Neural cell (in vitro differentiated cells): ENCODE data around the gene OR51M1.

Experiments used
- POLR2AphosphoS5 ChIP-seq: IDR thresholded peaks from 2 replicates; pipeline ENCODE4 v1.6.1; 2012
- RAD21 ChIP-seq: fragments of 450-650 bp; conservative IDR thresholded peaks from 2 replicates; pipeline ENCODE4 v1.6.1; 2014; ENCODE audit warnings: antibody characterized with exemption, mild to moderate bottlenecking, moderate library complexity
- TF ChIP-seq, protein P1 (sequence below): fragments of 450-650 bp; IDR thresholded peaks from 2 replicates; pipeline ENCODE4 v1.5.1; 2014; ENCODE audit warnings: antibody characterized with exemption, mild to moderate bottlenecking, moderate library complexity; ENCODE audit not compliant: poor library complexity, severe bottlenecking

DNA sequence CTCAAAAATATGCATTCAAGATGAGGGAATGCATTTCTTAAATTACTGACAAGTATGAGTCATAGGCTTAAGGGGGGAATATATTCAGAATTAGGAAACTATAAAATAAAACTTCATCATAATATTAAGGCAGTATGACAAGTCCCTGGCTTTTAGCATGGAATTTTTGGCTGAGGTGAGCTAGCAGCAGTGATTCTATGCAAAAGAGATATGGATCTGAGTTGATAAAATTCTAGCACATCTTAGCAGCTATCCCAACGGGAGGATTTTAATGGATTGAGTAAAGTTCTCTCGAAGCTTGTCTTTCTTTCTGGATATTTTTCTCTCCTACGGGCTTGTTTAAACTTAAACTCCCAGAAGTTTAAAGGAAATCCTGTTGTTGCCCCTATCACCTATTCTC is 39.5 kb downstream of the OR51M1 start:
- TF ChIP-seq, protein P1, sequence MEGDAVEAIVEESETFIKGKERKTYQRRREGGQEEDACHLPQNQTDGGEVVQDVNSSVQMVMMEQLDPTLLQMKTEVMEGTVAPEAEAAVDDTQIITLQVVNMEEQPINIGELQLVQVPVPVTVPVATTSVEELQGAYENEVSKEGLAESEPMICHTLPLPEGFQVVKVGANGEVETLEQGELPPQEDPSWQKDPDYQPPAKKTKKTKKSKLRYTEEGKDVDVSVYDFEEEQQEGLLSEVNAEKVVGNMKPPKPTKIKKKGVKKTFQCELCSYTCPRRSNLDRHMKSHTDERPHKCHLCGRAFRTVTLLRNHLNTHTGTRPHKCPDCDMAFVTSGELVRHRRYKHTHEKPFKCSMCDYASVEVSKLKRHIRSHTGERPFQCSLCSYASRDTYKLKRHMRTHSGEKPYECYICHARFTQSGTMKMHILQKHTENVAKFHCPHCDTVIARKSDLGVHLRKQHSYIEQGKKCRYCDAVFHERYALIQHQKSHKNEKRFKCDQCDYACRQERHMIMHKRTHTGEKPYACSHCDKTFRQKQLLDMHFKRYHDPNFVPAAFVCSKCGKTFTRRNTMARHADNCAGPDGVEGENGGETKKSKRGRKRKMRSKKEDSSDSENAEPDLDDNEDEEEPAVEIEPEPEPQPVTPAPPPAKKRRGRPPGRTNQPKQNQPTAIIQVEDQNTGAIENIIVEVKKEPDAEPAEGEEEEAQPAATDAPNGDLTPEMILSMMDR = no peak
- TF ChIP-seq RAD21 (no peak), POLR2AphosphoS5 (no peak)
